ENCODE measurements around the gene THBD. TPM values are rescaled to one million over a fixed set of nuclear protein-coding genes. Genes with fewer than 3 reads are reported as not detected.
"Not testable (repeated sequence)": the region's sequence is repeated elsewhere in the genome, so short reads cannot be mapped to it uniquely, and the experiment has no call there.

Gene THBD
- total and polyA plus RNA-seq, 2 of the 4 experiments (the other 2 are of a cell fraction) = 0.07 TPM; not detected in 1

DNA sequence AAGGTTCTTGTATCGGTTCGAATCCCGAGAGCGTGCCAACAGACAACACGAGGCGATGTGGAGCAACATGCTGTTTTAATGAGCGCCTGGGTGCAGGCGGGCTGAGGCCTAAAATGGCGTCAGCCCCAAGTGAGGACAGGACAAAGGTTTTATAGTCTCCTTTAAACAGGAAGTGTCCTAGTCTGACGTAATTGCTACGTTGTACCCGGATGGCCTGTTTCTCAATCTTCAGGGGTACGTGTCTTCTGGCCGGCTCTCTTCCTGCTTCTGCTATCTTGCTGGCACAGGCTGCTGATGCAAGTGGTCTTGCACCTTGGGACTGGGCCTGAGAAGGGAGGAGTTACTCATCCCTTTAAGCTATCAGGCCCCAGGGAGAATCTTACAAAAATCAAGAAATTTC, 24.0 kb downstream of the THBD start:
- H3K4me2 ChIP-seq (ENCODE audit: low read depth, low read length); H3K14ac ChIP-seq (replicated peaks; ENCODE audit: low read depth, low read length); H3K4me3 ChIP-seq (ENCODE audit: insufficient read depth, low read depth, low read length); H2BK20ac ChIP-seq (ENCODE audit: low read depth, low read length); BruUV-seq (replicated peaks); H3K4me1 ChIP-seq (ENCODE audit: control insufficient read depth, insufficient read depth, low read length); H3K56ac ChIP-seq (ENCODE audit: extremely low read depth, insufficient read depth, low read length); H2AK9ac ChIP-seq (replicated peaks; ENCODE audit: low read depth, low read length, poor library complexity); H4K91ac ChIP-seq (ENCODE audit: insufficient read depth, low read depth, low read length); H3K23ac ChIP-seq (ENCODE audit: low read depth, low read length); H2AFZ ChIP-seq (replicated peaks; ENCODE audit: low read length, poor library complexity); H3K27ac ChIP-seq (ENCODE audit: insufficient read depth, low read length); intact Hi-C loops (cut with micrococcal nuclease); H3K79me1 ChIP-seq (ENCODE audit: low read depth in 1 of 2, low read length in 2 of 2); H2BK15ac ChIP-seq (ENCODE audit: low read depth, low read length); H3K9ac ChIP-seq (ENCODE audit: low read depth, low read length); dilution Hi-C loops (cut with HindIII; ENCODE audit: low sequenced_read_pairs, unreplicated experiment); CTCF ChIA-PET; H2BK5ac ChIP-seq (ENCODE audit: low read depth, low read length, poor library complexity, severe bottlenecking); H3K9me3 ChIP-seq (ENCODE audit: control insufficient read depth, insufficient read depth, low read length); H4K5ac ChIP-seq (ENCODE audit: low read depth, low read length); H3K36me3 ChIP-seq (ENCODE audit: control insufficient read depth, insufficient read depth, low read length); H4K8ac ChIP-seq (ENCODE audit: low read depth in 2 of 2, low read length in 2 of 2); in situ Hi-C loops (cut with MboI; ENCODE audit: low sequenced_read_pairs); POLR2A ChIA-PET (ENCODE audit: unreplicated experiment); H3K9me1 ChIP-seq (ENCODE audit: insufficient read depth, low read length); ATAC-seq (ENCODE audit: low read depth); H4K20me1 ChIP-seq (ENCODE audit: insufficient read depth, low read length); H2AK5ac ChIP-seq (ENCODE audit: low read depth, low read length); H3K27me3 ChIP-seq (ENCODE audit: control insufficient read depth, insufficient read depth, low read length); H3K4ac ChIP-seq (ENCODE audit: low read depth, low read length); H3K18ac ChIP-seq (ENCODE audit: low read depth, low read length); H2BK120ac ChIP-seq (ENCODE audit: low read depth, low read length); DNase-seq: not testable (repeated sequence)
- WGBS, 2 experiments (ENCODE audit: extremely low coverage in 2 of 2, insufficient read length in 1 of 2) = 86% methylated on average over 8 of the region's 14 CpGs; no CpG with 5 or more reads in 1 of the 2 experiments
